IPS-18c (cell line): ENCODE results near the gene NDNF.

Experiments
- H3K4me3 ChIP-seq: 2 replicates; pipeline ENCODE4 v1.7.0; 2013; ENCODE audit warnings: low read depth, mild to moderate bottlenecking, low read length, moderate library complexity; ENCODE audit not compliant: insufficient read depth
- H3K9me3 ChIP-seq: one replicate; pipeline ENCODE4 v1.6.1; 2013; ENCODE audit warnings: mild to moderate bottlenecking, low read length, moderate library complexity; ENCODE audit not compliant: control insufficient read depth, insufficient read depth

The NDNF gene

GRCh38 chr4:120994521-120994920 lies 77.8 kb downstream of the NDNF start:
- Histone ChIP-seq H3K9me3 (no peaks in the 10 kb centered on the region), H3K4me3 (no peak overlapping the region)

GRCh38 chr4:120991885-120992284 lies 80.5 kb downstream of the NDNF start:
- no peaks in the 10 kb centered on the region for H3K9me3 ChIP-seq

GRCh38 chr4:120990246-120990645 lies 82.1 kb downstream of the NDNF start:
- Histone ChIP-seq H3K4me3 (no peak overlapping the region), H3K9me3 (no peaks in the 10 kb centered on the region)

More at GRCh38 chr4:120991885-120992284, 80.5 kb downstream of the NDNF start:
- H3K4me3 ChIP-seq: no peak overlapping the region
